ENCODE results near the gene IDE.
"Not testable (repeated sequence)": the region's sequence is repeated elsewhere in the genome, so short reads cannot be mapped to it uniquely, and the experiment has no call there.

The IDE gene

GRCh38 chr10:92483539-92483938, 90.4 kb downstream of the IDE start:
- DNase-seq, result no peak

- no peak for DNase-seq
These were observed 93.5 kb downstream of the IDE start for GRCh38 chr10:92480413-92480812.

- DNase-seq, result no peak
These were observed 94.3 kb downstream of the IDE start for GRCh38 chr10:92479547-92479946.

GRCh38 chr10:92478536-92478935, 95.4 kb downstream of the IDE start:
- DNase-seq, result no peak

GRCh38 chr10:92475357-92475868, 98.5 kb downstream of the IDE start:
- DNase-seq, result no peak

- no peak for DNase-seq
These were observed 103.9 kb downstream of the IDE start for GRCh38 chr10:92470026-92470425.

- no peak for DNase-seq
These were observed 109.5 kb downstream of the IDE start for GRCh38 chr10:92464364-92464763.

- DNase-seq, result no peak
These were observed 110.3 kb downstream of the IDE start for GRCh38 chr10:92463582-92463981.

- DNase-seq, result not testable (repeated sequence)
These were observed 118.9 kb downstream of the IDE start for GRCh38 chr10:92454955-92455354.

- DNase-seq, result no peak
These were observed 121.6 kb downstream of the IDE start for GRCh38 chr10:92452313-92452712.

- no peak for DNase-seq
These were observed 122.5 kb downstream of the IDE start for GRCh38 chr10:92451431-92451830.

- no peak for DNase-seq
These were observed 123.0 kb downstream of the IDE start for GRCh38 chr10:92450896-92451295.

GRCh38 chr10:92440578-92440977, 133.3 kb downstream of the IDE start:
- DNase-seq, result no peak

GRCh38 chr10:92438220-92438619, 135.7 kb downstream of the IDE start:
- DNase-seq, result no peak

GRCh38 chr10:92436611-92437010, 137.3 kb downstream of the IDE start:
- DNase-seq, result no peak

- not testable (repeated sequence) for DNase-seq
These were observed 137.8 kb downstream of the IDE start for GRCh38 chr10:92436065-92436464.

GRCh38 chr10:92434385-92434784, 139.5 kb downstream of the IDE start:
- DNase-seq, result no peak

GRCh38 chr10:92432596-92432995, 141.3 kb downstream of the IDE start:
- DNase-seq, result no peak

- no peak for DNase-seq
These were observed 143.8 kb downstream of the IDE start for GRCh38 chr10:92430103-92430502.

GRCh38 chr10:92421550-92421949, 152.3 kb downstream of the IDE start:
- DNase-seq, result no peak

- DNase-seq, result no peak
These were observed 153.2 kb downstream of the IDE start for GRCh38 chr10:92420546-92421275.

GRCh38 chr10:92419740-92420545, 153.9 kb downstream of the IDE start:
- DNase-seq, result no peak

GRCh38 chr10:92418891-92419290, 155.0 kb downstream of the IDE start:
- DNase-seq, result no peak

GRCh38 chr10:92418221-92418620, 155.7 kb downstream of the IDE start:
- DNase-seq, result no peak

Data from CD4-positive, alpha-beta T cell treated with Interleukin-15 for 1 hour (primary cell).